Activated CD4-positive, alpha-beta T cell treated with anti-CD3 and anti-CD28 coated beads, Interleukin-2, Interleukin-4, amounts not matched to agents 100 ng/mL and 50 ng/mL, durations not matched to agents 16 hours and 8 hours (primary cell): ENCODE measurements around the gene TMEM131.

ENCODE experiments used
- DNase-seq: peaks from one replicate; pipeline ENCODE4 v3.0.0-alpha.2; 2020; ENCODE audit warnings: low spot score

The TMEM131 gene

DNA sequence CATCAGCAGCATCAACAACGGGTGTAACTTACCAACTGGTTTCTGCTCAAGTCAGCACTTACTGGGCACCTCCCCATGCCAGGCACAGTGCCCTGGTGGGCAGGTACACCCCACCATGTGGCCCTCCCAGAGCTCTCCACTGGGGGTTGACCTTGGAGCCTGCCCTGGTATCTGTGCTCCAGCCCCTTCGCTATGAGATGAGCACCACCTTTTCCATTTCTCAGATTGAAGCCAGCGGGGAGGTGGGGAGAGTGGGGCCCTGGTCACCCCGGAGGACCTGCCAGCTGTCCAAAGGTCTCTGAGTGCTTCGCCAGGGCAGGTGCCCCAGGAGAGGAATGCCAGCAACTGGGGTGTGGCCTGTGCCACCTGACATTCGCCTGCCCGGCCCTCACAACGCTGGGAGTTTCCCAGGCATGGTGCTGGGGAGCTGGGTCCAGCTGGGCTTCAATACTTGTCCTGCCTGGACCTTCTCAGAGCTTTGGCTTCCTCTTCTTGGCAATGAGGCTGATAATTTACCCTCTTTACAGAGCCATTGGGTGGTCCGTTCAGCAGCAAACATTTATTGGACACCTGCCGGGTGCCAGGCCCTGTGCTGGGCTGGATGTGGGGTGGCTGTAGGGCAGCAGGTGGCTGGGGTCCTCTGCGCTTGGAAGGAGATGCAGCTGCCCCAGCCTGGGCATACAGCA, 288.2 kb downstream of the TMEM131 start:
- DNase-seq, result no peak

- no peak for DNase-seq
Observed at GRCh38 chr2:97706708-97707345, 288.9 kb downstream of the TMEM131 start.
